KOPT-K1 (cell line): ENCODE results near the gene SF3B2.
"Not testable (repeated sequence)": the region's sequence is repeated elsewhere in the genome, so short reads cannot be mapped to it uniquely, and the experiment has no call there.

Experiments used
- H3K27ac ChIP-seq: fragments of 200-600 bp; sonication (generic); 2 replicates; pipeline ENCODE4 v1.5.1; 2016; ENCODE audit warnings: antibody characterized with exemption, mild to moderate bottlenecking, low read depth, low read length; ENCODE audit not compliant: poor library complexity, severe bottlenecking
- H3K36me3 ChIP-seq: fragments of 200-600 bp; sonication (generic); 2 replicates; pipeline ENCODE4 v1.5.1; 2017; ENCODE audit warnings: antibody characterized with exemption, mild to moderate bottlenecking, low read length, moderate library complexity; ENCODE audit not compliant: insufficient read depth
- H3K9me3 ChIP-seq: fragments of 200-600 bp; sonication (generic); 2 replicates; pipeline ENCODE4 v1.5.1; 2017; ENCODE audit warnings: antibody characterized with exemption, low read length, mild to moderate bottlenecking; ENCODE audit not compliant: insufficient read depth, poor library complexity, severe bottlenecking

Gene SF3B2

GRCh38 chr11:66051766-66052663 lies at the start of gene SF3B2:
Gene SF3B2, plus strand, starts transcription at chr11:66052364. Its CDS starts 21 bp downstream, at chr11:66052385.
- H3K36me3 ChIP-seq = peaks cover 38% of the 10 kb centered on the region
- peak within 1 kb of the TSS; percentile 86 for H3K27ac ChIP-seq
- H3K9me3 ChIP-seq = no peaks in the 10 kb centered on the region

- Histone ChIP-seq H3K36me3 (peaks cover 65% of the 10 kb centered on the region), H3K27ac (peak overlapping the region; percentile 87), H3K9me3 (no peaks in the 10 kb centered on the region)
Measured at GRCh38 chr11:66002648-66003225, 49.4 kb upstream of the SF3B2 start.

DNA sequence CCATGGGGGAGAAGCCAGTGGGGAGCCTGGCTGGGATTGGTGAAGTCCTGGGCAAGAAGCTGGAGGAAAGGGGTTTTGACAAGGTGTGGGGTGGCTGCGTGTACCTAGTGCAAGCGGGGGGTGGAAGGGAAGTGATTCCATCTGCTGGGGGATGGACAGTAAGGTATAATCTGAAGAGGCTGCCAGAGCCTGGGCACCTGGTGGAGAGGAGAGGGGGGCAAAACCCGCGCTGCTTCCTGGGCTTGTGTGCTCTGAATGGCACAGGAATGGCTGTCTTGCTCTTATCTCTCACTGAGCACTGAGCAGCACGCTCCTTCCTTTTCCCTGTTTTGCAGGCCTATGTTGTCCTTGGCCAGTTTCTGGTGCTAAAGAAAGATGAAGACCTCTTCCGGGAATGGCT lies 48.9 kb upstream of the SF3B2 start:
- H3K36me3 ChIP-seq = peaks cover 59% of the 10 kb centered on the region
- H3K27ac ChIP-seq = peak overlapping the region; percentile 87
- H3K9me3 ChIP-seq = no peaks in the 10 kb centered on the region

- no peaks in the 10 kb centered on the region for H3K9me3 ChIP-seq
- H3K36me3 ChIP-seq = peaks cover 50% of the 10 kb centered on the region
- no peak overlapping the region for H3K27ac ChIP-seq
Measured at GRCh38 chr11:66004186-66004585, 48.0 kb upstream of the SF3B2 start.

DNA sequence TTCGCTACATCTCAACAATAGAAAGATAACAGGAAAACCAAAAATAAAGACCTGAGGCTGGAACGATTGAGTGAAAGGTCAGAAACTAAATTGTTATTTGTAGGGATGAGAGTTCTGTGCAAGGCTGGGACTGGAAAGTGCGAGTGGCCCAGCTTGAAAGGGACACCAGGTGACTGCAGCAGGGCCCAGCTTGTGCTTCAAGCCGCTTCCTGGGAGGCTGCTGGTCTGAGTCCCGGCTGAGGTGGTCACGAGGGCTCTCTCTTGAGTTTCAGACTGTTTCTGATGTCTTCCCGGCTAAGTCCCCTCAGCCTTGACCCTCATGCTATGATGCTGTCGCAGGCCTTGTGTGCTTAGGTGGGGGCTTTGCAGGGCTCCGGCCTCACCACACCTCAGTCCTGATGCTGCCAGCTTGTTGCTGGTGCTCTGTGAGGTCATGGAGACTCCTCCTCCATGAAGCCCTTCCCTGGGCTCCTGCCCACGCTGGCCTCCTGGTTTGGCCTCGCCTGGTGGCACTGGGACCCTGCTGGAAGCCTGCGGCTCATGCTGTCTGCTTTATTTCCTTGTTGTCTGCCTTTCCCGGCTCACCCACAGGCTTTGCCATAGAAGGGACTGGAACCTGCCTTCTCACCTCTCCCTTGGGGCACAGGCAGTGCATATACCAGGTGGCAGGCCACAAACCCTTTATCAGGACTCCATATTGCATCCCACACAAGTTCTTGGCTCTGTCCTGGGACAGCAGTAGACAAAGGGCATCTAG lies 45.9 kb upstream of the SF3B2 start:
- H3K27ac ChIP-seq = peak overlapping the region; percentile 58
- H3K9me3 ChIP-seq = no peaks in the 10 kb centered on the region
- peaks cover 36% of the 10 kb centered on the region for H3K36me3 ChIP-seq

- Histone ChIP-seq H3K36me3 (peaks cover 36% of the 10 kb centered on the region), H3K27ac (peak overlapping the region; percentile 58), H3K9me3 (no peaks in the 10 kb centered on the region)
Measured at GRCh38 chr11:66006891-66007176, 45.3 kb upstream of the SF3B2 start.

DNA sequence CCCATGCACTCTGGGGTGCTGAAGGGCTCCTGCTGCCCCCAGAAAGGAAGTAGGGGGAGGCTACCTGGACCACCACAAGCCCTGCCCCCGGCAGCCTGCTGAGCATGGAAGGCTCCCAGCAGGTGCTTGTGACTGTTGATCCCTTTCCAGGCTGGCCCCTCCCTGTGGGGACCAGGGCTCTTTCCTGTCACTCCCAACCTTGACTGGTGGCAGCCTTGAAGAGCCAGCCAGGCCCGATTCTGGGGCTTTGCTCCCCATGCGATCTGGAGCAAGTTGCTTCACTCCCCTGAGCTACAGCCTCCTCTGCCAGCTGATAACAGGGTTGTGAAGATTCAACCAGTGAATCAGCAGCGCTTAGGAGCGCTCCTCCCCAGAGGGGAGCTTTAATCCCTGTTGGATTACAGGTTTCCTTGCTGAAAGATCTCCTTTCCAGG lies 44.9 kb upstream of the SF3B2 start:
- Histone ChIP-seq H3K9me3 (no peaks in the 10 kb centered on the region), H3K36me3 (peaks cover 36% of the 10 kb centered on the region), H3K27ac (peak overlapping the region; percentile 58)

DNA sequence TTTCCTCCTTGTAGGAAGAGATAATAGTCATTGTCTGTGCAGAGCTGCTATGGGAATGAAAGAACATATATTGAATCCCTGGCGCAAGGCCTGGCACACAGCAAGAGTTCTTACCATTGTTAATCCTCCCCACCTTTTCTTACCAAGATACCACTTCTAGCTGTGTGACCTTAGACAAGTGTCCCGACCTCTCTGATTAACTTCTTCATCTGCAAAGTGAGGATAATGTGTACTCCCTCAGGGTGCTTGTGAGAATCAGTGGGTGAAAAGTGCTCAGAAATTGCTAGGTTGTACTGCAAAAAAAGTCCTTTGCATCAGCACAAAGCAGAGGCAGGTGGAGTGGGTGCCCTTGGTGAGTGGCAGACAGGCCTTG lies 44.1 kb upstream of the SF3B2 start:
- Histone ChIP-seq H3K9me3 (no peaks in the 10 kb centered on the region), H3K27ac (no peak overlapping the region), H3K36me3 (peaks cover 36% of the 10 kb centered on the region)

DNA sequence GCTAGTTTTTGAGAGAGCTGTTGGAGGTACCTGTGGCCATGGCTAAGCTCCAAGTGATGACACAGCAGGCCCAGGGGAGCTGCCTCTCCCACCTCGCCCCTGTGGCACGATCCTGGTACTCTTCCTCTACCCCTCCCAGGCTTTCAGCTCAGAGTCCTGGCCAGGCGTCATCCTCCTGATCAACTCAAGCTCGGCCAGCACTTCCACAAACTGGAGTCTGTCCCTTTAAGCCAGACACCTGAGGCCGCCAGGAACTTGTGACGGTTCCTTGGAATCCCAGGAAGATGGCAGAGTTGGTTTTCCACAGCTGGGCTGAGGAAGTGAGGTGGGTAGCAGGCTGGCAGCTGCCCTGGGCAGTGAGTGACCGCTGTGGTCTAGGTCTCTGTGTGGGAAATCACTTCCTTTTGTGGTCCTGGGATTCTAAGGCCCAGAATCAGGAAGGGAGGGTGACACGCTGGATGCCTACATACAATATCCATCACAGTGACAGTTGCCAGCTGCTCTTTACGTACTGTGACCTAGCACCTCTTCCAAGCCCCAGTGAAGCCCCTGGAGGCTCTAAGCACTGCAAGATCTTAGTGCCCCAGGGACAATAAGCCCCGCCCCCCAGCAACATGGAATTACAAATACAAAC lies 43.6 kb upstream of the SF3B2 start:
- H3K27ac ChIP-seq = no peak overlapping the region
- H3K36me3 ChIP-seq = peaks cover 33% of the 10 kb centered on the region
- H3K9me3 ChIP-seq = no peaks in the 10 kb centered on the region

- not testable (repeated sequence) for H3K9me3 ChIP-seq, H3K27ac ChIP-seq
- H3K36me3 ChIP-seq = peaks cover 18% of the 10 kb centered on the region
Measured at GRCh38 chr11:66010036-66010435, 42.1 kb upstream of the SF3B2 start.

- H3K27ac ChIP-seq = no peak overlapping the region
- H3K9me3 ChIP-seq = no peaks in the 10 kb centered on the region
- 0 out of 2 replicates have a peak, but pooled peaks cover 6% of the 10 kb centered on the region for H3K36me3 ChIP-seq
Measured at GRCh38 chr11:66011239-66011784, 40.9 kb upstream of the SF3B2 start.

GRCh38 chr11:66011785-66012303 lies 40.3 kb upstream of the SF3B2 start, which contains the start of gene CST6:
Gene CST6, plus strand, starts transcription at chr11:66012008. Its CDS starts 37 bp downstream, at chr11:66012045.
- H3K36me3 ChIP-seq = 0 out of 2 replicates have a peak, but pooled peaks cover under 1% of the 10 kb centered on the region
- no peak within 1 kb of the TSS for H3K27ac ChIP-seq
- no peaks in the 10 kb centered on the region for H3K9me3 ChIP-seq

GRCh38 chr11:66012371-66012945 lies 39.7 kb upstream of the SF3B2 start:
- Histone ChIP-seq H3K36me3 (no peaks in the 10 kb centered on the region), H3K9me3 (no peaks in the 10 kb centered on the region), H3K27ac (no peak overlapping the region)
